Measurements from ENCODE around the gene SLC18B1.

The SLC18B1 gene

GRCh38 chr6:132817554-132818403, 19.3 kb upstream of the SLC18B1 start:
- no peak for ATAC-seq (ENCODE audit: low read depth)
- Histone ChIP-seq H3K4me3 (ENCODE audit: severe bottlenecking) (no peak overlapping the region), H3K27ac (ENCODE audit: poor library complexity, severe bottlenecking) (peak overlapping the region; percentile 81), H3K4me1 (ENCODE audit: insufficient read depth, poor library complexity, severe bottlenecking) (no peaks in the 10 kb centered on the region), H3K36me3 (ENCODE audit: low read depth) (peaks cover 50% of the 10 kb centered on the region), H3K27me3 (ENCODE audit: insufficient read depth, poor library complexity, severe bottlenecking) (no peaks in the 10 kb centered on the region), H3K9me3 (ENCODE audit: severe bottlenecking) (no peaks in the 10 kb centered on the region)
- no peak for DNase-seq (ENCODE audit: low spot score)
- no peak for TF ChIP-seq CTCF (IDR thresholded peaks at IDR 0.05; ENCODE audit: poor library complexity, severe bottlenecking)

- peak overlapping the region; percentile 81 for H3K27ac ChIP-seq (ENCODE audit: poor library complexity, severe bottlenecking)
- TF ChIP-seq CTCF (IDR thresholded peaks at IDR 0.05; ENCODE audit: poor library complexity, severe bottlenecking) = no peak
- H3K36me3 ChIP-seq (ENCODE audit: low read depth) = peaks cover 50% of the 10 kb centered on the region
- no peak overlapping the region for H3K4me3 ChIP-seq (ENCODE audit: severe bottlenecking)
- DNase-seq (ENCODE audit: low spot score) (no peak), ATAC-seq (ENCODE audit: low read depth) (no peak)
- H3K9me3 ChIP-seq (ENCODE audit: severe bottlenecking) = no peaks in the 10 kb centered on the region
- H3K4me1 ChIP-seq (ENCODE audit: insufficient read depth, poor library complexity, severe bottlenecking) = no peaks in the 10 kb centered on the region
- H3K27me3 ChIP-seq (ENCODE audit: insufficient read depth, poor library complexity, severe bottlenecking) = no peaks in the 10 kb centered on the region
Observed at GRCh38 chr6:132816660-132817059, 18.2 kb upstream of the SLC18B1 start.

- Histone ChIP-seq H3K4me1 (ENCODE audit: insufficient read depth, poor library complexity, severe bottlenecking) (no peaks in the 10 kb centered on the region), H3K27me3 (ENCODE audit: insufficient read depth, poor library complexity, severe bottlenecking) (no peaks in the 10 kb centered on the region), H3K27ac (ENCODE audit: poor library complexity, severe bottlenecking) (peak overlapping the region; percentile 81), H3K4me3 (ENCODE audit: severe bottlenecking) (peak overlapping the region; percentile 74), H3K36me3 (ENCODE audit: low read depth) (peaks cover 50% of the 10 kb centered on the region), H3K9me3 (ENCODE audit: severe bottlenecking) (no peaks in the 10 kb centered on the region)
- DNase-seq (ENCODE audit: low spot score) = no peak
- TF ChIP-seq CTCF (IDR thresholded peaks at IDR 0.05; ENCODE audit: poor library complexity, severe bottlenecking) = no peak
- ATAC-seq (ENCODE audit: low read depth) = no peak
Observed at GRCh38 chr6:132814716-132815570, 16.5 kb upstream of the SLC18B1 start.

- peak; percentile 4; the same call in 1 of the 3 replicates for ATAC-seq (ENCODE audit: low read depth)
- TF ChIP-seq CTCF (IDR thresholded peaks at IDR 0.05; ENCODE audit: poor library complexity, severe bottlenecking) = no peak
- Histone ChIP-seq H3K4me3 (ENCODE audit: severe bottlenecking) (peak overlapping the region; percentile 74), H3K36me3 (ENCODE audit: low read depth) (peaks cover 38% of the 10 kb centered on the region), H3K9me3 (ENCODE audit: severe bottlenecking) (no peaks in the 10 kb centered on the region), H3K27ac (ENCODE audit: poor library complexity, severe bottlenecking) (peak overlapping the region; percentile 81), H3K27me3 (ENCODE audit: insufficient read depth, poor library complexity, severe bottlenecking) (no peaks in the 10 kb centered on the region), H3K4me1 (ENCODE audit: insufficient read depth, poor library complexity, severe bottlenecking) (no peaks in the 10 kb centered on the region)
- DNase-seq (ENCODE audit: low spot score) = no peak
Observed at GRCh38 chr6:132813173-132813856, 14.9 kb upstream of the SLC18B1 start.

Measured in RWPE2 (cell line).